ENCODE results near the gene CLTCL1.

CLTCL1 gene

DNA sequence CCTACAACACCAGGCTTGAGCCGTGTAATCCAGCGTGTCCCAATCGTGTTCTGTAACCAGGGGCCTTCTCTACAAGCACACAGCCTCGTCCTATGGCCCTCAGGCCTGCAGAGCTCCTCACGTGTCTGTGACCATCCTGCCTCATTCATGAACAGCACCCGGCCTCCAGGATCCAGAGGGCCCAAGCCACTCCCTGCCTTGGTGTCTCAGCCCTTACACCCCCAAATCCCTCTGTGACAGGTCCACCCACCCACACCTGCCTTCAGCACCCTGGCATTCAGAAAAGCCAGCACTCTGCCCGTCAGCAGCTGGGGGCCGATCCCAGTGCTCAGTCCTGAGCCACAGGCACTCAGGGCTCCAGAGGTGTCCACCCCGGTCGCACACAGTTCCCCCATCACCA, 154.6 kb downstream of the CLTCL1 start:
- no peak for DNase-seq (ENCODE audit: insufficient read length, low spot score)
- FAIRE-seq: no peak

DNA sequence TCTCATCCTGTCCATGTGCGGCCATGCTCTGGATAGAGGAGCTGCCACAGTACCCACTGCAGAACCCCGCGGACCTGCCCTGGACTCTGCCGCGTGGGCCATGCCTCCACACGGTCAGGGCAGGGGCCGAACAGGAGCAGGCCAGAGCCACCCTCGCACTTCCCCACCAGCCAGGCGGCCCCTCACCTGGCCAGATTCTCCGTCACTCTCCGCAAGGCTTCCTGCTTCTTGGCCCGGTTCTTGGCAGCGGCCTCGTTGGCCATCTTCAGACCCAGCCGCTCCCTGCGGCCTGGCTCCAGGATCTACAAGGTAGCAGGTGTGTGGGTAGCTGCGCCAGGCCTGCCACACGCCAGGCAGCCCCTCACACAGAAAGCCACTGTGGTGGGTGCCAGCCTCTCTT, 156.6 kb downstream of the CLTCL1 start:
- FAIRE-seq: no peak
- DNase-seq (ENCODE audit: insufficient read length, low spot score): no peak

DNA sequence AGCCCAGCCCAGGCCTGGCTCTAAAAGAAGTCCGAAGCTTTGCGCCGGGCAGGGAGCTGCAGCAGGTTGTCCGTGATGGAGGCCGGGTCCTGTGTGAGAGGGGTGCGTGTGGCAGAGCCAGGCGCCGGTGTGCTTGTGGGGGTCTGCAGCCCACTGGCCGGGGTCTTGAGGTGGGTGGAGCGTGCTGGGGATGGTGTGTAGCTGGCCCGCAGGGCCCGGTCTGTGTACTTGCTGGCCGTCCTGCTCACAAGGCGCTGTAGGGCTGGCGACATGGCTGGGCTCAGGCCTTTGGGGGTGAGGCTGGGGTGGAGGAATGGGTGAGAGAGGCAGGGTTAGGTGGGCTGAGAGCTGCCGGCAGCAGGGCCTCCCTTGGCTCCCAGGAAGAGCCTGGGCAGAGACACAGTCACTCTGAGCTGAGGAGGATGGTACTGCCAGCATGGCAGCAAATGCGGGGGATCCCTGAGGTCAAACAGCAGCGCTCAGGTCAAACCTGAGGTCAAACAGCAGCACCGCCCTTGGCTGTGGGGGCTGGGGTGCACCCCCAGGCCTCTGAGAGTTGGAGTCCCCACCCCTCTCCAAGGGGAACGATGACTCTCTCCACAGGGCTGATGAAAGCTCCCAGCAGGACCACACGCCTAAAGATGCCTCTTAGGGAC, 157.2 kb downstream of the CLTCL1 start:
- DNase-seq (ENCODE audit: insufficient read length, low spot score) (no peak), FAIRE-seq (no peak)

DNA sequence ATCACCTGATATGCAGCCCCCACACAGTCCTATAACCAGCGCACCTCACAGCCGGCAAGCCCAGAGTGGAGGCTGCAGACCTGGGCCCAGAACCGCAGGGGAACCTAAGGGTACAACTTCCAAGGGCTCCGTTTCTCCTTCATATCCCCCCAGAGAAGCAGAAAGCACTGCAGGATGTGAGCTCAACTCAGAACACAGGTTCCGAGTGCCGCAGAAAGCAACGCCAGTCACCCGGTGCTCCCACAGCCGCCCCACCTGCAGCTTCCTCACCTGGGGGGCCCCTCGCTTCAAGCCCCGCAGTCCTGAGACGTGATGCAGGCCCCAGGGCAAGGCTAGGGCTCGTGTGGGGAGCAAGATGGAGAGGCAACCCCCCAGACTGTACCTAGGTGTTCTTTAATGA, 158.0 kb downstream of the CLTCL1 start:
- no peak for DNase-seq (ENCODE audit: insufficient read length, low spot score)
- no peak for FAIRE-seq

DNA sequence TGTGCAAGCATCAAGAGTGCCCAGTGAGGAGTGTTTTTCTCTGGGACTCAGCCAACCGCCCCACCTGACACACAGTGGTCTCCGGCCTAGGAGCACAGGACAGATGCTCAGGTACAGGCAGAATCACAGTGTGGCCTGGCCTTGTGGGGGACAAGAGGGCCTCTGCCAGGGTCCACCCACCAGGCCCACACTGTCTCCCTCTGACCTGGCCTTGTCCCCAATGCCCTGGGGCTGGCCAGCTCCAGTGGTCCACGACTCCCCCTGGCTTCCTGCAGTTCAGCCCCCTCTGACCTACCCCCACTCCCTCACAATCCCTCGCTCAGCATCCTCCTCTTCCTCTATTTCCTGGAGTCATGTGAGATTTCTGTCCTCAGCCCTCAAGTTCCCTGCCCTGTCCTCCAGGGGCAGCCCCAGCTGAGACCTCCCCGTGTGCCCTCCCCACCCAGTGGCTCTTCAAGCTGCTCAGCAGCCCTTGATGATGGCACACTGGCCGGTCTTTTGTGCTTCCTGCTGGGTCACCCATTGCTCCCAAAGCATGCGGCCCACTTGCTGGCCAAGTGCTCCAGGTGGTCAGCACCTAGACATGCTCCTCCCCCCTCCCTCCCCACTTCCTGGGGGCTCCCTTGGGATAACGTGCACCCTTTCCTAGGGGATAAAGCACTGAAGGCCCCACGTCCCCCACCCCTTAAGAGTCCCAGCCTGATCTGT, 158.7 kb downstream of the CLTCL1 start:
- no peak for DNase-seq (ENCODE audit: insufficient read length, low spot score)
- no peak for FAIRE-seq

DNA sequence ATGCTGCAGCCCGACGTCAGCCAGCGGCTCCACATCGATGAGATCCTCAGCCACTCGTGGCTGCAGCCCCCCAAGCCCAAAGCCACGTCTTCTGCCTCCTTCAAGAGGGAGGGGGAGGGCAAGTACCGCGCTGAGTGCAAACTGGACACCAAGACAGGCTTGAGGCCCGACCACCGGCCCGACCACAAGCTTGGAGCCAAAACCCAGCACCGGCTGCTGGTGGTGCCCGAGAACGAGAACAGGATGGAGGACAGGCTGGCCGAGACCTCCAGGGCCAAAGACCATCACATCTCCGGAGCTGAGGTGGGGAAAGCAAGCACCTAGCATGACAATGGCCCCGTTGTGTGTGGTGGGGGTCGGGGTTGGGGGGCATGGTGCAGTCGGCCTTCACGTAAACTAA, 159.4 kb downstream of the CLTCL1 start:
- DNase-seq (ENCODE audit: insufficient read length, low spot score) (no peak), FAIRE-seq (no peak)

DNA sequence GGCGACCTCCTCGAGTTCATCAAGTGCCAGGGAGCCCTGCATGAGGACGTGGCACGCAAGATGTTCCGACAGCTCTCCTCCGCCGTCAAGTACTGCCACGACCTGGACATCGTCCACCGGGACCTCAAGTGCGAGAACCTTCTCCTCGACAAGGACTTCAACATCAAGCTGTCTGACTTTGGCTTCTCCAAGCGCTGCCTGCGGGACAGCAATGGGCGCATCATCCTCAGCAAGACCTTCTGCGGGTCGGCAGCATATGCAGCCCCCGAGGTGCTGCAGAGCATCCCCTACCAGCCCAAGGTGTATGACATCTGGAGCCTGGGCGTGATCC, 159.9 kb downstream of the CLTCL1 start:
- no peak for DNase-seq (ENCODE audit: insufficient read length, low spot score)
- FAIRE-seq: no peak

DNA sequence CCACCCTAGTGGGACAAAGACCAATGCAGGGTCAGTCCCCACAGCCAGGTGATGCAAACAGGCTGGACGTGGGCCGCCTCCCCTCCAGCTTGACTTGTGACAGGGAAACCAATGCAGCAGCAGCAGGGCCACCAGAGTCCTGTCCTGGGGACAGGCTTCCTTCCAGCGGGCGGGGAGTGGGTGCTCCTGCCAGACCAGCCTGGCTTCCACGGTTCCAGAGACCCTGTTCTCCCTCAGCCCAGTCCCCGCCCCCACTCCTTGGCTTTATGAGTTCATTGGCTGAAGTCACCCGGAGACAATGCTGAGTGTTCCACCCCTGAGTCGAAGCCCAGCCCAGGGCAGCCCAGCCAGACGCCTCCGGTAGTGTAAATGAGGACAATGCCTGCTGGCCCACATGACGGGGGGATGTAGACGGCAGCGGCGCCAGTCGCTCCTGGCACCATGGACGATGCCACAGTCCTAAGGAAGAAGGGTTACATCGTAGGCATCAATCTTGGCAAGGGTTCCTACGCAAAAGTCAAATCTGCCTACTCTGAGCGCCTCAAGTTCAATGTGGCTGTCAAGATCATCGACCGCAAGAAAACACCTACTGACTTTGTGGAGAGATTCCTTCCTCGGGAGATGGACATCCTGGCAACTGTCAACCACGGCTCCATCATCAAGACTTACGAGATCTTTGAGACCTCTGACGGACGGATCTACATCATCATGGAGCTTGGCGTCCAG, 160.4 kb downstream of the CLTCL1 start, which contains the start of gene TSSK2:
TSSK2 (plus strand) TSS at position 350 of the 726 bp plus-strand sequence; CDS start at position 442, 92 bp downstream.
- DNase-seq (ENCODE audit: insufficient read length, low spot score): no peak
- no peak for FAIRE-seq

DNA sequence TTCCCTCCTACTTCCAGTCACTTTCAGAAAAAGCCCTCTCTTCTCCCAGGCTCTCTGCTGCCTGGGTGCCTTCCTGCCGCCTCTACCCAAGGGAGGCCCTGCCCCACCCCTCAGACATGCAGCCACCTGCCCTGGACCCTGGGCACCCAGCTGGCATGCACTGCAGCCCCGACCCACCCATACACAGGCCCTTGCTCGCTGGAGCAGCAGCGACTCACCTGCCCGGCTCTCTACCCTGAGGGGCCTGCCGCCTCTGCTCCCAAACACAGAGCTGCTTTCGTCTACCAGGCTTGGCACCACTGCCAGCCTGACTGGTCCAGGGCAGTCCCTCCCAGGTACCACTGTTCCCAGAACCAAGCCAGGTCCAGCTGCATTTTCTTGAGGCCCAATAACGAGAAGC, 161.6 kb downstream of the CLTCL1 start:
- no peak for FAIRE-seq

More for the DNA sequence above, 161.6 kb downstream of the CLTCL1 start:
- no peak for DNase-seq (ENCODE audit: insufficient read length, low spot score)
